Measurements from ENCODE around the gene SH3BP5L. TPM values are rescaled to one million over a fixed set of nuclear protein-coding genes. Genes with fewer than 3 reads are reported as not detected.

SH3BP5L gene
- total RNA-seq, 3 donors from 2014 or later = 27.2 to 31.0 (median 29.3) TPM

DNA sequence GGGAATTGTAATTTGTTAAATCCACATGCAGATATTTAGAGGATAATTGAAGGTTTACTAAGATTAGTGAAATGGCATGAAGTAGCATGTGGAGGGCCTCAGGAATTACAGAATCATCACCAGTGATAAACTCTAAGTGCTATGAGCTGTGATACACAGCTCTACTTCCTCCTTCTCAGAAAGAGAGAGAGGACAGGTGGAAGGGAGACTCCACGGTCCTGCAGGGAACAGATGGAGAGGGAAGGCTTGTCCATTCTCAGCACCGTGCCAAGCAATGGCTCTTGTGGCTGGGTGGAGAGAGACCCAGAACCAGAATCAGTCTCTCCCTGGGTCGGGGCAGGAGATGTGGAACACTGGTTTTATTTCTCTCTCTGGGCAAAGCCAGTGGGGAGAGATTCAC lies 42.3 kb downstream of the SH3BP5L start:
- intact Hi-C loops (cut with DNase I, micrococcal nuclease) = no loop called here
- ATAC-seq = peak; percentile 39
- TF ChIP-seq, protein P1, sequence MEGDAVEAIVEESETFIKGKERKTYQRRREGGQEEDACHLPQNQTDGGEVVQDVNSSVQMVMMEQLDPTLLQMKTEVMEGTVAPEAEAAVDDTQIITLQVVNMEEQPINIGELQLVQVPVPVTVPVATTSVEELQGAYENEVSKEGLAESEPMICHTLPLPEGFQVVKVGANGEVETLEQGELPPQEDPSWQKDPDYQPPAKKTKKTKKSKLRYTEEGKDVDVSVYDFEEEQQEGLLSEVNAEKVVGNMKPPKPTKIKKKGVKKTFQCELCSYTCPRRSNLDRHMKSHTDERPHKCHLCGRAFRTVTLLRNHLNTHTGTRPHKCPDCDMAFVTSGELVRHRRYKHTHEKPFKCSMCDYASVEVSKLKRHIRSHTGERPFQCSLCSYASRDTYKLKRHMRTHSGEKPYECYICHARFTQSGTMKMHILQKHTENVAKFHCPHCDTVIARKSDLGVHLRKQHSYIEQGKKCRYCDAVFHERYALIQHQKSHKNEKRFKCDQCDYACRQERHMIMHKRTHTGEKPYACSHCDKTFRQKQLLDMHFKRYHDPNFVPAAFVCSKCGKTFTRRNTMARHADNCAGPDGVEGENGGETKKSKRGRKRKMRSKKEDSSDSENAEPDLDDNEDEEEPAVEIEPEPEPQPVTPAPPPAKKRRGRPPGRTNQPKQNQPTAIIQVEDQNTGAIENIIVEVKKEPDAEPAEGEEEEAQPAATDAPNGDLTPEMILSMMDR (IDR thresholded peaks at IDR 0.05) = no peak
- no peak for DNase-seq
- Histone ChIP-seq H3K36me3 (ENCODE audit: low read depth) (no peaks in the 10 kb centered on the region), H3K4me3 (no peak overlapping the region), H3K4me1 (ENCODE audit: low read depth) (peaks cover 5% of the 10 kb centered on the region), H3K9me3 (no peaks in the 10 kb centered on the region)

DNA sequence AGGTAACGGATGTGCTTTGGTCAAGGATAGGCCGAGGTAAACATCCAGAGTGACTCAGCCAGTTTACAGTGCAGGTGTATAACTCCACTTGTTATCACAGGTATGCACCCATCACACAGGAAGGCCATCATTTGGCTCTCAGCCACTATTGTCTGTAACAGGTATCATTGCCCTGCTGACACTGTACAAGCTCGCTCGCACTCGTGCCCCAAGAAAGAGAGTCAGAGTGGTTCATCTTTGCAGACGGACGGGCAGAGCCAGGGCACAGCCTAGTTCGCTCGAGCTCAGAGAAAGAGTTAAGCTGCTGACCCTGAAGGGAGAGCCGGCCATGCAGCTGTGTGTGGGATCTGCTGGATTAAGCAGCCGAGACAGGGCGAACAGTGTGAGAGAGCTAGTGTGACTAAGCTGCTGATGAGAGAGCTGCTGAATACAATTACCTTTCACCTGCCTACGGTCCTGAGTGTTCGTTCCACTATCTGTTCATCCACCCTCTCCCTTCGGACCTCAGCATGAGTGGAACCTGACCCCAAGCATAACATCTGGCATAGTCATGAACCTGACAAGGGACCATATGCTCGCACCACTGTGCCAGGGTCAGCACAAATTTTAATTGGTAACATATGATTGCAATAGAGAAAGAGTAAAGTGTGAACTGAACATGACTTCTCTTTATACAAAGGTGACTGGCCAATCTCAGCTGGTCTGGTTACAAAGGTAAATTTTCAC lies 43.1 kb downstream of the SH3BP5L start:
- H3K4me3 ChIP-seq = no peak overlapping the region
- H3K9me3 ChIP-seq = no peaks in the 10 kb centered on the region
- ATAC-seq (peak; percentile 84), DNase-seq (peak in 1 of 3 donors; percentile 36)
- intact Hi-C loops (cut with DNase I, micrococcal nuclease) = no loop called here
- no peaks in the 10 kb centered on the region for H3K36me3 ChIP-seq (ENCODE audit: low read depth)
- TF ChIP-seq, protein P1 (IDR thresholded peaks at IDR 0.05) = no peak
- peaks cover 3% of the 10 kb centered on the region for H3K4me1 ChIP-seq (ENCODE audit: low read depth)

DNA sequence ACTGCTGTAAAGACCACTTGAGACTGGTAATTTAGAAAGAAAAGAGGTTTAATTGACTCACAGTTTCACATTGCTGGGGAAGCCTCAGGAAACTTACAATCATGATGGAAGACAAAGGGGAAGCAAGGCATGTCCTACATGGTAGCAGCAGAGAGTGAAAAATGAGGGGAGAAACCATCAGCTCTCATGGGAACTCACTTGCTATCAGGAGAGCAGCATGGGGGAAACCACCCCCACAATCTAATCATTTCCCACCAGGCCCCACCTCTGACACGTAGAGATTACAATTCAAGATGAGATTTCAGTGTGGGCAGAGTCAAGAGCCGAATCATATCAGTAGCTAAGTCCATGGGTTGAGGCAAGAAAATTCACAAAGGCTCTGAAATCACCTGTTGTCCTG lies 46.4 kb downstream of the SH3BP5L start:
- H3K4me1 ChIP-seq (ENCODE audit: low read depth) = peaks cover 3% of the 10 kb centered on the region
- ATAC-seq (no peak), DNase-seq (no peak)
- intact Hi-C loops (cut with DNase I, micrococcal nuclease) = no loop called here
- no peaks in the 10 kb centered on the region for H3K36me3 ChIP-seq (ENCODE audit: low read depth)
- peaks cover 6% of the 10 kb centered on the region for H3K9me3 ChIP-seq
- no peak overlapping the region for H3K4me3 ChIP-seq
- TF ChIP-seq, protein P1 (IDR thresholded peaks at IDR 0.05) = no peak

DNA sequence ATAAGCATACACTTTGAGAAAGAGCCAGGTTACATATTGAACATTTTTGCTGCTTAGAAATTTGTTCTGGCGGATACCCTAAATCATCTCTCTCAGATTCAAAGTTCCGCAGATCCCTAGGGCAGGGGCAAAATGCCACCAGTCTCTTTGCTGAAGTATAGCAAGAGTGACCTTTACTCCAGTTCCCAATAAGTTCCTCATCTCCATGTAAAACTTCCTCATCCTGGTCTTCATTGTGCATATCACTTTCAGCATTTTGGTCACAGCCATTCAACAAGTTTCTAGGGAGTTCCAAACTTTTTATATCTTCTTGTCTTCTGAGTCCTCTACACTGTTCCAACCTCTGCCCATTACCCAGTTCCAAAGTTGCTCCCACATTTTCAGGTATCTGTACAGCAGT lies 46.8 kb downstream of the SH3BP5L start:
- peaks cover under 1% of the 10 kb centered on the region for H3K4me1 ChIP-seq (ENCODE audit: low read depth)
- intact Hi-C loops (cut with DNase I, micrococcal nuclease) = no loop called here
- DNase-seq (no peak), ATAC-seq (no peak)
- H3K9me3 ChIP-seq = peaks cover 6% of the 10 kb centered on the region
- no peaks in the 10 kb centered on the region for H3K36me3 ChIP-seq (ENCODE audit: low read depth)
- TF ChIP-seq, protein P1 (IDR thresholded peaks at IDR 0.05) = no peak
- H3K4me3 ChIP-seq = no peak overlapping the region

DNA sequence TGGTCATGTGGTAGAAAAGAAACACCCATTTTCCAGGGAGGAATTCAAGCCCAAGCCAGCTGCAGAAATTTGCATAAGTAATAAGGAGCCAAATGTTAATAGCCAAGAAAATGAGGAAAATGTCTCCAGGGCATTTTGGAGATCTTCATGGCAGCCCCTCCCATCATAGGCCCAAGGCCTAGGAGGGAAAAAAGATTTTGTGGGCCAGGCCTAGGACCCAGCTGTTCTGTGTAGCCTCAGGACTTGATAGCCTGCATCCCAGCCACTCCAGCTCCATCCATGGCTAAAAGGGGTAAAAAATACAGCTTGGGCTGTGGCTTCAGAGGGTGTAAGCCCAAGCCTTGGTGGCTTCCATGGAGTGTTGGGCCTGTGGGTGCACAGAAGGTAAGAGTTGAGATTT lies 48.7 kb downstream of the SH3BP5L start:
- TF ChIP-seq, protein P1 (IDR thresholded peaks at IDR 0.05) = no peak
- Histone ChIP-seq H3K4me3 (no peak overlapping the region), H3K9me3 (peaks cover 6% of the 10 kb centered on the region), H3K4me1 (ENCODE audit: low read depth) (no peaks in the 10 kb centered on the region), H3K36me3 (ENCODE audit: low read depth) (no peaks in the 10 kb centered on the region)
- DNase-seq = no peak
- no peak for ATAC-seq
- intact Hi-C loops (cut with DNase I, micrococcal nuclease) = no loop called here
